Measurements from ENCODE around the gene XPC. TPM values are rescaled to one million over a fixed set of nuclear protein-coding genes. Genes with fewer than 3 reads are reported as not detected.

Gene XPC
- total and polyA plus RNA-seq, 2 of the 8 experiments (the other 6 are each of a cell fraction or from before 2014, with no cell fraction given) = 8.8 to 27.3 TPM

DNA sequence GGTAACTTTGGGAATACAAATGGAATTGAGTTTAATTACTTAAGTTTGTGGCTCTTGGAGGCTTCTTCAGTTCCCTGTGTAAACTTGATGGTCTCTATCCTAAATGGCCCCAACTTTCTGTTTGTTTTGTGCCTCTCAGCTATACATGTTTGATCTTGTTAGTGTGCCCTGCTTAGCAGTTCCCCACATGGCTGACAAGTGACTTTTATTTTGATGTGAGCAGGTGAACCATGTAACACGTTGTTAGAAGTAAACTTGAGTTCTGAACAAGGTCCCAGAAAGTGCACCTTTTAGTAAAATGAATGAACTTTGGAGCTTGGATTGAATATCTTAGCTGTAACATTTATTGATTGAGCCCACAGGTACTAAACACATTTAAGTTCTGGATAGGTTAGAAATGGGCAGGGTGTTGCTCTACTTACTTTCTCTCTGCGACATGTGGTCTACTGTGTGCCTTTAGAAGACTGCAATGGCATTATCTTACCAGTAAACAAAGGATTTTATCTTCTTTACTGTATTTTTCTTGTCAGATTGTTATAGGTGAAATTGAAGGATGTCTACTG is 4.7 kb upstream of the XPC start (continued):
- TF ChIP-seq, protein P1, sequence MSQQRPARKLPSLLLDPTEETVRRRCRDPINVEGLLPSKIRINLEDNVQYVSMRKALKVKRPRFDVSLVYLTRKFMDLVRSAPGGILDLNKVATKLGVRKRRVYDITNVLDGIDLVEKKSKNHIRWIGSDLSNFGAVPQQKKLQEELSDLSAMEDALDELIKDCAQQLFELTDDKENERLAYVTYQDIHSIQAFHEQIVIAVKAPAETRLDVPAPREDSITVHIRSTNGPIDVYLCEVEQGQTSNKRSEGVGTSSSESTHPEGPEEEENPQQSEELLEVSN (IDR thresholded peaks at IDR 0.05) = no peak
- TF ChIP-seq KDM4A (IDR thresholded peaks at IDR 0.05; ENCODE audit: low read depth, low read length, severe bottlenecking) (no peak), CTBP2 (IDR thresholded peaks at IDR 0.05; ENCODE audit: borderline replicate concordance, insufficient read depth, insufficient read length, low read length) (no peak), MAFK (IDR thresholded peaks at IDR 0.05; ENCODE audit: low read depth, low read length) (no peak), PHF8 (conservative IDR thresholded peaks at IDR 0.05; ENCODE audit: low read depth, low read length) (no peak), EP300 (IDR thresholded peaks at IDR 0.05; ENCODE audit: borderline replicate concordance in 1 of 2, low read depth in 2 of 2, low read length in 2 of 2) (no peak)
- TF ChIP-seq, protein P2, sequence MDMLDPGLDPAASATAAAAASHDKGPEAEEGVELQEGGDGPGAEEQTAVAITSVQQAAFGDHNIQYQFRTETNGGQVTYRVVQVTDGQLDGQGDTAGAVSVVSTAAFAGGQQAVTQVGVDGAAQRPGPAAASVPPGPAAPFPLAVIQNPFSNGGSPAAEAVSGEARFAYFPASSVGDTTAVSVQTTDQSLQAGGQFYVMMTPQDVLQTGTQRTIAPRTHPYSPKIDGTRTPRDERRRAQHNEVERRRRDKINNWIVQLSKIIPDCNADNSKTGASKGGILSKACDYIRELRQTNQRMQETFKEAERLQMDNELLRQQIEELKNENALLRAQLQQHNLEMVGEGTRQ (IDR thresholded peaks at IDR 0.05; ENCODE audit: low read length) = no peak

All from H1 (cell line).